Measurements from ENCODE around the gene NDUFC1. TPM values are rescaled to one million over a fixed set of nuclear protein-coding genes. Genes with fewer than 3 reads are reported as not detected.
"Not testable (repeated sequence)": the region's sequence is repeated elsewhere in the genome, so short reads cannot be mapped to it uniquely, and the experiment has no call there.

Gene NDUFC1
- total RNA-seq, 1 experiment from 2014 or later = 128 TPM

- DNase-seq (ENCODE audit: low read depth) = peak; percentile 80
- in situ Hi-C loops (cut with HindIII; ENCODE audit: low pct_unique_long_range_greater_than_20kb, low sequenced_read_pairs) = no loop called here
Observed at GRCh38 chr4:139266583-139267257, 35.6 kb downstream of the NDUFC1 start.

- DNase-seq (ENCODE audit: low read depth) = no peak
- in situ Hi-C loops (cut with HindIII; ENCODE audit: low pct_unique_long_range_greater_than_20kb, low sequenced_read_pairs) = no loop called here
Observed at GRCh38 chr4:139266208-139266582, 36.1 kb downstream of the NDUFC1 start.

GRCh38 chr4:139265654-139266053 lies 36.6 kb downstream of the NDUFC1 start:
- in situ Hi-C loops (cut with HindIII; ENCODE audit: low pct_unique_long_range_greater_than_20kb, low sequenced_read_pairs) = no loop called here
- DNase-seq (ENCODE audit: low read depth) = no peak

- in situ Hi-C loops (cut with HindIII; ENCODE audit: low pct_unique_long_range_greater_than_20kb, low sequenced_read_pairs) = no loop called here
- no peak for DNase-seq (ENCODE audit: low read depth)
Observed at GRCh38 chr4:139256349-139256748, 45.9 kb downstream of the NDUFC1 start.

GRCh38 chr4:139255581-139255980 lies 46.7 kb downstream of the NDUFC1 start:
- DNase-seq (ENCODE audit: low read depth); in situ Hi-C loops (cut with HindIII; ENCODE audit: low pct_unique_long_range_greater_than_20kb, low sequenced_read_pairs): not testable (repeated sequence)

- DNase-seq (ENCODE audit: low read depth) = no peak
- in situ Hi-C loops (cut with HindIII; ENCODE audit: low pct_unique_long_range_greater_than_20kb, low sequenced_read_pairs) = no loop called here
Observed at GRCh38 chr4:139253713-139254112, 48.6 kb downstream of the NDUFC1 start.

GRCh38 chr4:139253046-139253445 lies 49.2 kb downstream of the NDUFC1 start:
- DNase-seq (ENCODE audit: low read depth) = no peak
- in situ Hi-C loops (cut with HindIII; ENCODE audit: low pct_unique_long_range_greater_than_20kb, low sequenced_read_pairs) = no loop called here

GRCh38 chr4:139247700-139248238 lies 54.5 kb downstream of the NDUFC1 start:
- in situ Hi-C loops (cut with HindIII; ENCODE audit: low pct_unique_long_range_greater_than_20kb, low sequenced_read_pairs) = no loop called here
- DNase-seq (ENCODE audit: low read depth) = no peak

GRCh38 chr4:139247241-139247640 lies 55.0 kb downstream of the NDUFC1 start:
- DNase-seq (ENCODE audit: low read depth) = no peak
- in situ Hi-C loops (cut with HindIII; ENCODE audit: low pct_unique_long_range_greater_than_20kb, low sequenced_read_pairs) = no loop called here

- in situ Hi-C loops (cut with HindIII; ENCODE audit: low pct_unique_long_range_greater_than_20kb, low sequenced_read_pairs) = no loop called here
- DNase-seq (ENCODE audit: low read depth) = no peak
Observed at GRCh38 chr4:139246166-139246565, 56.1 kb downstream of the NDUFC1 start.

- in situ Hi-C loops (cut with HindIII; ENCODE audit: low pct_unique_long_range_greater_than_20kb, low sequenced_read_pairs) = no loop called here
- DNase-seq (ENCODE audit: low read depth) = no peak
Observed at GRCh38 chr4:139245590-139245989, 56.7 kb downstream of the NDUFC1 start.

- in situ Hi-C loops (cut with HindIII; ENCODE audit: low pct_unique_long_range_greater_than_20kb, low sequenced_read_pairs) = no loop called here
- DNase-seq (ENCODE audit: low read depth) = peak; percentile 80
Observed at GRCh38 chr4:139243448-139244365, 58.6 kb downstream of the NDUFC1 start.

GRCh38 chr4:139242511-139243051 lies 59.7 kb downstream of the NDUFC1 start:
- in situ Hi-C loops (cut with HindIII; ENCODE audit: low pct_unique_long_range_greater_than_20kb, low sequenced_read_pairs) = no loop called here
- no peak for DNase-seq (ENCODE audit: low read depth)

GRCh38 chr4:139241784-139242151 lies 60.5 kb downstream of the NDUFC1 start:
- no peak for DNase-seq (ENCODE audit: low read depth)
- in situ Hi-C loops (cut with HindIII; ENCODE audit: low pct_unique_long_range_greater_than_20kb, low sequenced_read_pairs) = no loop called here

- DNase-seq (ENCODE audit: low read depth) = no peak
- in situ Hi-C loops (cut with HindIII; ENCODE audit: low pct_unique_long_range_greater_than_20kb, low sequenced_read_pairs) = no loop called here
Observed at GRCh38 chr4:139241086-139241783, 61.0 kb downstream of the NDUFC1 start.
